Stimulated activated CD4-positive, alpha-beta T cell treated with anti-CD3 and anti-CD28 coated beads, Interleukin-2, amount 100 ng/mL, for 24 hours (primary cell): ENCODE results near the gene RSF1.
A peak's percentile ranks its signal among the peaks of the same experiment; 100 is the strongest.
"Not testable (repeated sequence)": the region's sequence is repeated elsewhere in the genome, so short reads cannot be mapped to it uniquely, and the experiment has no call there.

Source experiments
- DNase-seq, 2 donors: peaks; one replicate each; pipeline ENCODE4 v3.0.0-alpha.2; 2020

The RSF1 gene

GRCh38 chr11:77665240-77665965 lies 155.1 kb downstream of the RSF1 start:
- DNase-seq = no peak

- DNase-seq = no peak
Measured at GRCh38 chr11:77661670-77662069, 158.9 kb downstream of the RSF1 start.

GRCh38 chr11:77660947-77661346 lies 159.6 kb downstream of the RSF1 start:
- DNase-seq = no peak

- no peak for DNase-seq
Measured at GRCh38 chr11:77658213-77659013, 162.1 kb downstream of the RSF1 start.

GRCh38 chr11:77656362-77656761 lies 164.2 kb downstream of the RSF1 start:
- DNase-seq = no peak

GRCh38 chr11:77654770-77655434 lies 165.6 kb downstream of the RSF1 start:
- no peak for DNase-seq

GRCh38 chr11:77650123-77650522 lies 170.4 kb downstream of the RSF1 start:
- DNase-seq = no peak

- DNase-seq = no peak
Measured at GRCh38 chr11:77647654-77648305, 172.7 kb downstream of the RSF1 start.

GRCh38 chr11:77644887-77645286 lies 175.6 kb downstream of the RSF1 start:
- DNase-seq = no peak

GRCh38 chr11:77642228-77642627 lies 178.3 kb downstream of the RSF1 start:
- no peak for DNase-seq

GRCh38 chr11:77637345-77638165 lies 183.0 kb downstream of the RSF1 start, which contains the start of gene CLNS1A:
Gene CLNS1A (minus strand): TSS chr11:77637794. CDS start chr11:77637714, 80 bp downstream.
- DNase-seq = peak; percentile 83

GRCh38 chr11:77636731-77637344 lies 183.7 kb downstream of the RSF1 start:
- DNase-seq = no peak

- DNase-seq = not testable (repeated sequence)
Measured at GRCh38 chr11:77633926-77634325, 186.6 kb downstream of the RSF1 start.

- no peak for DNase-seq
Measured at GRCh38 chr11:77630157-77630710, 190.3 kb downstream of the RSF1 start.

GRCh38 chr11:77619576-77620198 lies 200.8 kb downstream of the RSF1 start:
- DNase-seq = no peak

GRCh38 chr11:77617892-77618291 lies 202.6 kb downstream of the RSF1 start:
- no peak for DNase-seq

- no peak for DNase-seq
Measured at GRCh38 chr11:77611921-77612320, 208.6 kb downstream of the RSF1 start.
